HCT116 (cell line): ENCODE results near the gene KIF26A. TPM values are rescaled to one million over a fixed set of nuclear protein-coding genes. Genes with fewer than 3 reads are reported as not detected.

Experiments
- ATAC-seq: fragments of 200-7000 bp; cut with Tn5 transposase; 2 replicates; pipeline ENCODE4 v1.9.1; 2020; ENCODE audit warnings: mild to moderate bottlenecking, moderate library complexity
- BruUV-seq: library from RNA; stranded (reverse); fragments of 400-500 nt; replicated peaks from 2 replicates; lab custom pipeline; 2021; lab: Mats Ljungman, UMichigan
- CTCF ChIA-PET: fragments of 300-600 bp; sonication (Branson Sonifier 250); formaldehyde crosslinking; loops from one replicate; lab custom pipeline; 2021; ENCODE audit warnings: antibody characterized with exemption; lab: Charles Lee
- POLR2A ChIA-PET: fragments of 300-600, 350-600 bp; sonication (Branson Sonifier 250); formaldehyde crosslinking; loops from one replicate; lab custom pipeline; 2021; ENCODE audit warnings: antibody characterized with exemption; lab: Charles Lee
- RAD21 ChIA-PET, 2 experiments: fragments of 300-600 bp; sonication (Branson Sonifier 250); formaldehyde crosslinking; loops; one replicate each; lab custom pipeline; 2023; ENCODE audit warnings: low total read pairs in 2 of 2; ENCODE audit not compliant: uncharacterized antibody in 2 of 2, unreplicated experiment in 2 of 2, low non-redundant PET in 1 of 2; lab: Charles Lee
- DNase-seq: peaks from one replicate; pipeline ENCODE4 v3.0.0-alpha.2; 2010; ENCODE audit warnings: low read depth, low spot score
- H2AFZ ChIP-seq: fragments of 200-600 bp; shearing (Covaris generic), sonication (generic); 2 replicates; pipeline ENCODE4 v1.6.1; 2017; ENCODE audit warnings: low read depth, mixed run types, mixed read lengths, antibody characterized with exemption, low read length; ENCODE audit not compliant: poor library complexity, severe bottlenecking
- H3K27ac ChIP-seq: 2 replicates; pipeline ENCODE4 v1.5.1; 2012; ENCODE audit warnings: low read depth, low read length
- H3K27me3 ChIP-seq: fragments of 200-600 bp; sonication (generic); 2 replicates; pipeline ENCODE4 v1.6.1; 2016; ENCODE audit warnings: mixed run types, low read length, mixed read lengths; ENCODE audit not compliant: insufficient read depth
- H3K36me3 ChIP-seq, 2 experiments: fragments of 200-500 bp in 1 of 2; fragments of 200-600 bp in 1 of 2; sonication (Bioruptor generic) in 1 of 2; sonication (generic) in 1 of 2; 2 replicates each; pipeline versions ENCODE4 v1.5.1 to v1.6.1; 2014 to 2016; ENCODE audit warnings: low read length in 2 of 2, inconsistent platforms in 1 of 2, mixed read lengths in 1 of 2, mixed run types in 1 of 2; ENCODE audit not compliant: insufficient read depth in 2 of 2, control insufficient read depth in 1 of 2
- H3K4me1 ChIP-seq, 2 experiments: fragments of 200-600 bp in 1 of 2; sonication (generic) in 1 of 2; 2 replicates each; pipeline versions ENCODE4 v1.5.1 to v1.6.1; 2012 to 2017; ENCODE audit warnings: low read length in 2 of 2, inconsistent platforms in 1 of 2, mild to moderate bottlenecking in 1 of 2, mixed read lengths in 1 of 2, mixed run types in 1 of 2, moderate library complexity in 1 of 2; ENCODE audit not compliant: insufficient read depth in 2 of 2, control insufficient read depth in 1 of 2
- H3K4me2 ChIP-seq: fragments of 200-600 bp; sonication (generic); 2 replicates; pipeline ENCODE4 v1.6.1; 2017; ENCODE audit warnings: mixed run types, low read length, mixed read lengths
- H3K4me3 ChIP-seq, 2 experiments: fragments of 200-600 bp in 1 of 2; sonication (generic) in 1 of 2; replicated peaks in 1 of 2; 2 replicates each; pipeline ENCODE4 v1.5.1; 2011 to 2016; ENCODE audit warnings: low read length in 2 of 2, control low read depth in 1 of 2, low read depth in 1 of 2, mild to moderate bottlenecking in 1 of 2, mixed read lengths in 1 of 2, mixed run types in 1 of 2
- H3K79me2 ChIP-seq: fragments of 200-600 bp; sonication (generic); 2 replicates; pipeline ENCODE4 v1.6.1; 2017; ENCODE audit warnings: mild to moderate bottlenecking, mixed run types, low read length, moderate library complexity, mixed read lengths; ENCODE audit not compliant: insufficient read depth
- H3K9ac ChIP-seq: fragments of 200-600 bp; sonication (generic); 2 replicates; pipeline ENCODE4 v1.6.1; 2016; ENCODE audit warnings: low read length, mixed read lengths
- H3K9me2 ChIP-seq: fragments of 200-600 bp; sonication (generic), shearing (Covaris generic); 2 replicates; pipeline ENCODE4 v1.6.1; 2017; ENCODE audit warnings: mixed run types, mild to moderate bottlenecking, moderate library complexity; ENCODE audit not compliant: insufficient read depth
- H3K9me3 ChIP-seq, 2 experiments: fragments of 200-500 bp in 1 of 2; fragments of 200-600 bp in 1 of 2; sonication (Bioruptor generic) in 1 of 2; sonication (generic) in 1 of 2; 2 replicates each; pipeline ENCODE4 v1.6.1; 2014 to 2017; ENCODE audit warnings: low read length in 2 of 2, mixed read lengths in 2 of 2, inconsistent platforms in 1 of 2, low read depth in 1 of 2, mild to moderate bottlenecking in 1 of 2, mixed run types in 1 of 2, moderate library complexity in 1 of 2; ENCODE audit not compliant: control insufficient read depth in 1 of 2, insufficient read depth in 1 of 2
- H4K20me1 ChIP-seq: fragments of 200-600 bp; sonication (generic), shearing (Covaris generic); 2 replicates; pipeline ENCODE4 v1.6.1; 2017; ENCODE audit warnings: mixed run types, mild to moderate bottlenecking, moderate library complexity; ENCODE audit not compliant: insufficient read depth
- CBX3 ChIP-seq: IDR thresholded peaks from 2 replicates; pipeline ENCODE4 v1.6.1; 2012; ENCODE audit warnings: low read depth
- EZH2 ChIP-seq: fragments of 200-600 bp; sonication (generic); IDR thresholded peaks from 2 replicates; pipeline ENCODE4 v1.6.1; 2017; ENCODE audit warnings: antibody characterized with exemption, mixed run types
- EZH2phosphoT487 ChIP-seq: fragments of 200-600 bp; IDR thresholded peaks from 2 replicates; pipeline ENCODE4 v1.6.1; 2018; ENCODE audit warnings: antibody characterized with exemption, borderline replicate concordance
- SP1 ChIP-seq: IDR thresholded peaks from 2 replicates; pipeline ENCODE4 v1.6.1; 2012; ENCODE audit warnings: low read depth
- TCF7L2 ChIP-seq: IDR thresholded peaks from 2 replicates; pipeline ENCODE4 v1.7.0; 2011; ENCODE audit warnings: borderline replicate concordance, inconsistent platforms; ENCODE audit not compliant: insufficient read depth, insufficient read length; ENCODE audit errors: extremely low read depth
- YY1 ChIP-seq: IDR thresholded peaks from 2 replicates; pipeline ENCODE4 v1.6.1; 2011; ENCODE audit warnings: low read length, low read depth, moderate library complexity, mild to moderate bottlenecking; ENCODE audit not compliant: insufficient replicate concordance; ENCODE audit errors: extremely low read depth
- ZBTB33 ChIP-seq: IDR thresholded peaks from 2 replicates; pipeline ENCODE4 v1.6.1; 2011; ENCODE audit warnings: mild to moderate bottlenecking, low read length, moderate library complexity; ENCODE audit not compliant: insufficient replicate concordance; ENCODE audit errors: extremely low read depth
- intact Hi-C: fragments of 100-400 bp; cut with micrococcal nuclease; formaldehyde crosslinking; loops from 2 replicates; pipeline ENCODE4 v1.10.0; 2022
- total RNA-seq: library from RNA; stranded (reverse); gene quantifications from one replicate; pipeline ENCODE4 v1.2.1, GENCODE V29; 2021; ENCODE audit not compliant: unreplicated experiment
- TF ChIP-seq, protein P1 (sequence below): IDR thresholded peaks from 2 replicates; pipeline ENCODE4 v1.6.1; 2012
- TF ChIP-seq, protein P2 (sequence below), 3 experiments: fragments of 200-600 bp in 1 of 3; sonication (generic) in 1 of 3; IDR thresholded peaks in 2 of 3; conservative IDR thresholded peaks in 1 of 3; 2 replicates each; pipeline ENCODE4 v1.5.1; 2012 to 2017; ENCODE audit warnings: low read depth in 2 of 3, low read length in 2 of 3, antibody characterized with exemption in 1 of 3, borderline replicate concordance in 1 of 3, control low read depth in 1 of 3, mild to moderate bottlenecking in 1 of 3, mixed read lengths in 1 of 3, mixed run types in 1 of 3, moderate library complexity in 1 of 3; ENCODE audit not compliant: insufficient read depth in 1 of 3

The KIF26A gene
- total RNA-seq, 1 experiment from 2014 or later = 10.2 TPM

GRCh38 chr14:104214431-104215218, 76.2 kb downstream of the KIF26A start:
- Histone ChIP-seq H3K27me3 (no peaks in the 10 kb centered on the region), H3K36me3 (no peaks in the 10 kb centered on the region), H3K9me3 (no peaks in the 10 kb centered on the region), H3K9ac (no peak overlapping the region), H3K79me2 (no peaks in the 10 kb centered on the region), H3K4me2 (no peak overlapping the region), H2AFZ (no peak overlapping the region), H3K9me2 (no peaks in the 10 kb centered on the region), H3K4me3 (no peak overlapping the region), H3K27ac (no peak overlapping the region), H3K4me1 (no peaks in the 10 kb centered on the region), H4K20me1 (no peaks in the 10 kb centered on the region)
- POLR2A ChIA-PET = no interaction called here
- CTCF ChIA-PET = no interaction called here
- intact Hi-C loops = no loop called here
- BruUV-seq = no TSS peak
- TF ChIP-seq, protein P1, sequence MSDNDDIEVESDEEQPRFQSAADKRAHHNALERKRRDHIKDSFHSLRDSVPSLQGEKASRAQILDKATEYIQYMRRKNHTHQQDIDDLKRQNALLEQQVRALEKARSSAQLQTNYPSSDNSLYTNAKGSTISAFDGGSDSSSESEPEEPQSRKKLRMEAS = no peak
- TF ChIP-seq TCF7L2 (no peak), YY1 (no peak)
- RAD21 ChIA-PET = no interaction called here
- DNase-seq (no peak), ATAC-seq (no peak)

- H3K4me3 ChIP-seq = no peak overlapping the region
- no peak overlapping the region for H3K9ac ChIP-seq
- no TSS peak for BruUV-seq
- ChIA-PET RAD21 (no interaction called here), POLR2A (no interaction called here), CTCF (no interaction called here)
- H3K9me2 ChIP-seq = no peaks in the 10 kb centered on the region
- H3K9me3 ChIP-seq = no peaks in the 10 kb centered on the region
- intact Hi-C loops = no loop called here
- DNase-seq = no peak
- H3K36me3 ChIP-seq = no peaks in the 10 kb centered on the region
- no peaks in the 10 kb centered on the region for H3K79me2 ChIP-seq
- ATAC-seq = no peak
- H3K27me3 ChIP-seq = no peaks in the 10 kb centered on the region
- no peak overlapping the region for H2AFZ ChIP-seq
- H3K4me1 ChIP-seq = no peaks in the 10 kb centered on the region
- no peaks in the 10 kb centered on the region for H4K20me1 ChIP-seq
- no peak overlapping the region for H3K27ac ChIP-seq
- H3K4me2 ChIP-seq = no peak overlapping the region
- TF ChIP-seq ZBTB33 (no peak), EZH2 (no peak), YY1 (no peak), SP1 (no peak), TCF7L2 (no peak), EZH2phosphoT487 (no peak), CBX3 (no peak)
- TF ChIP-seq, protein P2, sequence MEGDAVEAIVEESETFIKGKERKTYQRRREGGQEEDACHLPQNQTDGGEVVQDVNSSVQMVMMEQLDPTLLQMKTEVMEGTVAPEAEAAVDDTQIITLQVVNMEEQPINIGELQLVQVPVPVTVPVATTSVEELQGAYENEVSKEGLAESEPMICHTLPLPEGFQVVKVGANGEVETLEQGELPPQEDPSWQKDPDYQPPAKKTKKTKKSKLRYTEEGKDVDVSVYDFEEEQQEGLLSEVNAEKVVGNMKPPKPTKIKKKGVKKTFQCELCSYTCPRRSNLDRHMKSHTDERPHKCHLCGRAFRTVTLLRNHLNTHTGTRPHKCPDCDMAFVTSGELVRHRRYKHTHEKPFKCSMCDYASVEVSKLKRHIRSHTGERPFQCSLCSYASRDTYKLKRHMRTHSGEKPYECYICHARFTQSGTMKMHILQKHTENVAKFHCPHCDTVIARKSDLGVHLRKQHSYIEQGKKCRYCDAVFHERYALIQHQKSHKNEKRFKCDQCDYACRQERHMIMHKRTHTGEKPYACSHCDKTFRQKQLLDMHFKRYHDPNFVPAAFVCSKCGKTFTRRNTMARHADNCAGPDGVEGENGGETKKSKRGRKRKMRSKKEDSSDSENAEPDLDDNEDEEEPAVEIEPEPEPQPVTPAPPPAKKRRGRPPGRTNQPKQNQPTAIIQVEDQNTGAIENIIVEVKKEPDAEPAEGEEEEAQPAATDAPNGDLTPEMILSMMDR (IDR thresholded peaks at IDR 0.05 in 2 of 3, conservative IDR thresholded peaks at IDR 0.05 in 1 of 3; ENCODE audit: borderline replicate concordance in 1 of 3, insufficient read depth in 1 of 3, low read depth in 2 of 3, low read length in 2 of 3) = no peak
Measured at GRCh38 chr14:104215706-104216334, 77.4 kb downstream of the KIF26A start.
